HG02852 (cell line): ENCODE results near the gene ARRDC5.
"Not testable (repeated sequence)": the region's sequence is repeated elsewhere in the genome, so short reads cannot be mapped to it uniquely, and the experiment has no call there.

ENCODE experiments used
- ATAC-seq: cut with Tn5 transposase; IDR thresholded peaks from one replicate; pipeline ENCODE4 v1.9.1; 2021; ENCODE audit warnings: mild to moderate bottlenecking, moderate library complexity; ENCODE audit not compliant: unreplicated experiment

Gene ARRDC5

DNA sequence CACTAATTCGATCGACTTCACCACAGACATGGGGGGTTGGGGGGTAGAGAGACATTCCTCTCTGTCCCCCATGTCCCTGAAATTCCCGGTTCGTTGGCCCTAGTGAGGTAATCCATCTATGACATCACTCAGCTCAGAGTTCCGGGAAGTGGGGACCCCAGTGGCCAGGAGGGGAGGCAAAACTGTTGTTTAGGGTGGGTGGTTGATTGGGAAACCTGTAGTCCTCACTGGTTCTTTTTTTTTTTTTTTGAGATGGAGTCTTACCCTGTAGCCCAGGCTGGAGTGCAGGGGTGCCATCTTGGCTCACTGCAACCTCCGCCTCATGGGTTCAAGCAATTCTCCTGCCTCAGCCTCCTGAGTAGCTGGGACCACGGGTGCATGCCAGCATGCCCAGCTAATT is at the start of gene ARRDC5:
ARRDC5 (minus strand) TSS at position 101 of the 400 bp plus-strand sequence; CDS start at position 30, 71 bp downstream.
- ATAC-seq: no peak

DNA sequence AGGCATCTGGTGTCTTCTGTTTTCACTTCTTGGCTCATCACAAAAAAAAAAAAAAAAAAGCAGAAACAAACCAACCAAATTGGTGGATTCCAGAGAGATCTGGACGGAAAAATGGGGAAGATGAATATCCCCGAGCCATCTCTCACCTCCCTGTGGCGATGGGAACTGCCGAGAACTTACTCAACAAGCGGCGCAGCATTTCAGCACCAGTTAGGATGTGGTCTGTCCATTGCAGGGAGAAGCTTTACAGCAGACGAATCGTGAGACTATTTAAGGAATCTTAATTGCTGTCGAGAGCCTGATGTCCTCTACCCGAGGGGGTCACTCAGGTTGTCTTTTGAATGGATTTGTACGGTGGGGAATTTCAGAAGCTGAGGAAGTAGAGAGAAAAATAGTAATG is 49.0 kb upstream of the ARRDC5 start:
- no peak for ATAC-seq

DNA sequence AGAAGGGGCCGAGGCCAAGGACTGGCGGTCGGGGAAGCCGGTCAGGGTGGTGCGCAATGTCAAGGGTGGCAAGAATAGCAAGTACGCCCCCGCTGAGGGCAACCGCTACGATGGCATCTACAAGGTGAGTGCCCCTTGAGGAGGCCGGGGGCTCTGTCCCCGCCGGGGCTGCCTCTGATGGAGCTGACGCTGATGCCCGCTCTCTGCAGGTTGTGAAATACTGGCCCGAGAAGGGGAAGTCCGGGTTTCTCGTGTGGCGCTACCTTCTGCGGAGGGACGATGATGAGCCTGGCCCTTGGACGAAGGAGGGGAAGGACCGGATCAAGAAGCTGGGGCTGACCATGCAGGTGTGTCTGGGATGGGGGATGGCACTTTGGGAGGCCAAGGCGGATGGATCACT is 48.0 kb upstream of the ARRDC5 start:
- ATAC-seq: not testable (repeated sequence)

DNA sequence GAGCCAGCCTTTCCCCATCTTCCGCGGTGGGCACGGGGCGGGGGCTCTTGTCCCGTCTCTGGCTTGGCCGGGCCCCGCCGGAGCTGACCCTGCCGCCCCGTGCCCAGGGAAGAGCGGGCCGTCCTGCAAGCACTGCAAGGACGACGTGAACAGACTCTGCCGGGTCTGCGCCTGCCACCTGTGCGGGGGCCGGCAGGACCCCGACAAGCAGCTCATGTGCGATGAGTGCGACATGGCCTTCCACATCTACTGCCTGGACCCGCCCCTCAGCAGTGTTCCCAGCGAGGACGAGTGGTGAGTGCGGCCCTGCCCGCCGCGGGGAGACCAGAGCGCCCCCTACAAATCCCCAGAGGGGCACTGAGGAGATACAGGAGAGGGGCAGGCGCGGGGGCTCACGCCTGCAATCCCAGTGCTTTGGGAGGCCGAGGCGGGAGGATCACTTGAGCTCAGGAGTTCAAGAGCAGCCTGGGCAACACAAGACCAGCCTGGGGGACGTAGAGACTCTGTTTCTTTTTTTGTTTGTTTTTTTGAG is 39.0 kb upstream of the ARRDC5 start:
- ATAC-seq: not testable (repeated sequence)

DNA sequence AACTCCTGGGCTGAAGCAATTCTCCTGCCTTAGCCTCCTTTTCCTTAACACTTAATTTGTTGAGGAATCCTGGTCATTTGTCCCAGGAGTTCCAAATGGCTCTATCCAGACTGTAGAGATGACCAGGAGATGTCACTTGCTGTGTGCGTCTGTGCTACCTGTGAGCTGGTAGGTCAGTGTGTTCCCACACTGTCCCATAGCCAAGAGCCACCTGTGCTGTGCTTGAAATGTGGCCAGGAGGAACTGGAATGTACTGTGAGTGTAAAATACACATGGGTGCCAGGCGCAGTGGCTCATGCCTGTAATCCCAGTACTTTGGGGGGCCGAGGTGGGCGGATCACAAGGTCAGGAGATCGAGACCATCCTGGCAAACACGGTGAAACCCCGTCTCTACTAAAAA is 36.8 kb upstream of the ARRDC5 start:
- ATAC-seq: no peak

DNA sequence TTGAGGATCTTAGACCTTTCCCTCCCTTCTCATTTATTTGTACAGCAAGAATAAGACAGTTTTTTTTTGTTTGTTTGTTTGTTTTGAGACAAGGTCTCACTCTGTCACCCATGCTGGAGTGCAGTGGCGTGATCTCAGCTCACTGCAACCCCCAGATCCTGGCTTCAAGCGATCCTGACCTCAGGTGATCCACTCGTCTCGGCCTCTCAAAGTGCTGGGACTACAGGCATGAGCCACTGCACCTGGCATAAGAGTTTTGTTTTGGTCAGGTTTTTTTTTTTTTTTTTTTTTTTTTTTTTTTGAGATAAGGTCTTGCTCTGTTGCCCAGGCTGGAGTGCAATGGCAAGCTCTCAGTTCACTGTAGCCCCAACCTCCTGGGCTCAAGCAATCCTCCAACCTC is 35.8 kb upstream of the ARRDC5 start:
- not testable (repeated sequence) for ATAC-seq

DNA sequence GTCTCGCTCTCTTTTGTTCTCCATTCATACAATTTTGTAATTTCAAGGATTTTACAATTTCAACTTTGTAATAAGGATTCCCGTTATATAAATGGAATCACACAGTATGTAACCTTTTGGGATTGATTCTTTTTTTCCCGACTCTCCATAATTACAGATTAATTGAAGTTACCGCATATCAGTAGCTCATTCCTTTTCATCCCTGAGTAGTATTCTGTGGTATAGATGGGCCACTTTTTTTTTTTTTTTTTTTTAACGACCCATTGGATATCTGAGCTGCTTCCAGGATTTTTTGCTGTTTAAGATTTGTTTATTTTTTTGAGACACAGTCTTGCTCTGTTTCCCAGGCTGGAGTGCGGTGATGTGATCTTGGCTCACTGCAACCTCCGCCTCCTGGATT is 34.4 kb upstream of the ARRDC5 start:
- no peak for ATAC-seq

DNA sequence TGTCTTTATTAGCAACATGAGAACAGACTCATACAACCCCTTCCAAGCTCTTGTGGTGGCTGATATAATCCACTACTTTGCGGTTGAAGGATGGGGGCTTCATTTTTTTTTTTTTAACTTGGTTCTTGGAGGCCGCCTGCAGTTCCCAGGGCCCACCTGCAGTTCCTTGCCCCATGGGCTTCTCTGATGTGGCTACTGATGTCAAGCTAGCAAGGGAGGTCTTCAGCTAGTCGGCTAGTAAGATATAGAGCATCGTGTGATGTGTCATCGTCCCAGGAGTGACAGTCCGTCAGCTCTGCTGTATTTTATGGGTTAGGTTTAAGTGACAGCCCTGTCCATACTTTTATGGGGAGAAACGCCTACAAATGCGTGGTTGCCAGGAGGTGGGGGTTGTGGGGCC is 32.7 kb upstream of the ARRDC5 start:
- no peak for ATAC-seq

DNA sequence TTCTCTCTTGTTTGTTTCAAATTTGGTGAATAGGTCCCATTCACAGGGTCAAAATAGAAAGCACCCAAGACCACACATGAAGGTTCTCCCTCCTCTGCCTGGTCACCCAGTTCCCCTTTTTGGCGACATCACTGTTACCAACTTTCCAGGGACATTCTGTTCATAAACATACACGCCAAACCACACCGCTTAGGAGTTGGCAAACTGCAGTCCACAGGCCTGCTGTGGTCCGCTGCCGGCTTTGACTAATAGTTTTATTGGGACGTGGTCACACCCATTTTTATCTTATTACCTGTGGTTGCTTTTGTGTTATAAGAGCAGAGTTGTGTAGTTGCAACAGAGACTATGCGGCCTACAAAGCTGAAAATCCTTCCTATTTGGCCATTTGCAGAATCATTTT is 30.8 kb upstream of the ARRDC5 start:
- ATAC-seq: no peak

DNA sequence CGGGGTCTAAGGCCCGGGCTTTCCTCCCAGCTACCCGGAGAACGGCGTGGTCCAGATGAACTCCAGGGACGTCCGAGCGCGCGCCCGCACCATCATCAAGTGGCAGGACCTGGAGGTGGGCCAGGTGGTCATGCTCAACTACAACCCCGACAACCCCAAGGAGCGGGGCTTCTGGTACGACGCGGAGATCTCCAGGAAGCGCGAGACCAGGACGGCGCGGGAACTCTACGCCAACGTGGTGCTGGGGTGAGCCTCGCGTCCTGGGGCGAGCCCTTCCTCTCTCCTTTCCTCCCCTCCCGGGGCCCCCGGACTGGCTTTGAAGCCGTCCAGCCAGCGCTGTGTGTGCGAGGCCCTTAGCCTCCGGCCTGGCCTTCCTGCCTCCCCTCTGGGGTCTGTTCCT is 30.0 kb upstream of the ARRDC5 start:
- ATAC-seq: no peak

DNA sequence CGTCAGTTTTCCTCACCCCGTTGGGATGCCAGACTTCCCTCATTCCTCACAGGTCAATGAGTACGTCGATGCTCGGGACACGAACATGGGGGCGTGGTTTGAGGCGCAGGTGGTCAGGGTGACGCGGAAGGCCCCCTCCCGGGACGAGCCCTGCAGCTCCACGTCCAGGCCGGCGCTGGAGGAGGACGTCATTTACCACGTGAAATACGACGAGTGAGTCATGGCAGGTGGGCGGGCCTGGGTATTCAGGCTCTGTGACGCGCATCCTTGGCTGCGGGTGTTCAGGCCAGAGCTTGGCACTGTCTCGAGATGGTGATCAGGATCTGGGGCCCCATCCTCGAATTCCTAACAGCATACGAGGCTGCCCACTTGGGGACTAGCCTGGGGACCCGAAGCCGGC is 28.0 kb upstream of the ARRDC5 start:
- ATAC-seq: no peak

DNA sequence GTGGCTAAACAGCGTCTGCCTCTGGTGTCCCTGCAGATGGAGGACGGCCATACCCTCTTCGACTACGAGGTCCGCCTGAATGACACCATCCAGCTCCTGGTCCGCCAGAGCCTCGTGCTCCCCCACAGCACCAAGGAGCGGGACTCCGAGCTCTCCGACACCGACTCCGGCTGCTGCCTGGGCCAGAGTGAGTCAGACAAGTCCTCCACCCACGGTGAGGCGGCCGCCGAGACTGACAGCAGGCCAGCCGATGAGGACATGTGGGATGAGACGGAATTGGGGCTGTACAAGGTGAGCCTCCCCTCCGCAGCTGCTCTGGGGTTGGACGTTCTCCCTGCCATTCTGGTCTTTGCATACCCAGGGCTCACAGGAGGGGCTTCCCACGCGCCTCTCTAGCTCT is 26.5 kb upstream of the ARRDC5 start:
- no peak for ATAC-seq

DNA sequence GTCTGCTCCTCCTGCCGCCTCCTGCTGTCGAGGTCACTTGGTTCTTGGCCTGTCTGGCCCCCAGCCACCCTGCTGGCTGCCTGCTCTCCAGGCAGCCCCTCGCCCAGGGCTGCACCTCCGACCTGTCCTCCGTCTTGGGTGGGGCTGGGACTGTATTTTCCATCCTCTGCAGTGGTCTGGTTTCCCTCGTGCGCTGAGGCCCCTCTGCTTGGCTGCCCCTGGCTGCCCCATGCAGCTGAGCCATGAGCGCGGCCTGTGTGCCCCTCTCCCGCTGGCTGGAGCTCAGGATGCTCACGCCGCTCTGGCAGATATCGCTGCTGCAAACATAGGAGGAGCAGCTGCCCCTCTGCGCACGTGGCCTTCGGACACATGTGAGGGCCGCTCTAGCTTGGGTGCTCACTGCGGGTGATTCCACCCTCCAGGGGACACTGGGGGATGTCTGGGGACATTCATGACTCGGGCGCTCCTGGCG is 20.6 kb upstream of the ARRDC5 start:
- no peak for ATAC-seq

DNA sequence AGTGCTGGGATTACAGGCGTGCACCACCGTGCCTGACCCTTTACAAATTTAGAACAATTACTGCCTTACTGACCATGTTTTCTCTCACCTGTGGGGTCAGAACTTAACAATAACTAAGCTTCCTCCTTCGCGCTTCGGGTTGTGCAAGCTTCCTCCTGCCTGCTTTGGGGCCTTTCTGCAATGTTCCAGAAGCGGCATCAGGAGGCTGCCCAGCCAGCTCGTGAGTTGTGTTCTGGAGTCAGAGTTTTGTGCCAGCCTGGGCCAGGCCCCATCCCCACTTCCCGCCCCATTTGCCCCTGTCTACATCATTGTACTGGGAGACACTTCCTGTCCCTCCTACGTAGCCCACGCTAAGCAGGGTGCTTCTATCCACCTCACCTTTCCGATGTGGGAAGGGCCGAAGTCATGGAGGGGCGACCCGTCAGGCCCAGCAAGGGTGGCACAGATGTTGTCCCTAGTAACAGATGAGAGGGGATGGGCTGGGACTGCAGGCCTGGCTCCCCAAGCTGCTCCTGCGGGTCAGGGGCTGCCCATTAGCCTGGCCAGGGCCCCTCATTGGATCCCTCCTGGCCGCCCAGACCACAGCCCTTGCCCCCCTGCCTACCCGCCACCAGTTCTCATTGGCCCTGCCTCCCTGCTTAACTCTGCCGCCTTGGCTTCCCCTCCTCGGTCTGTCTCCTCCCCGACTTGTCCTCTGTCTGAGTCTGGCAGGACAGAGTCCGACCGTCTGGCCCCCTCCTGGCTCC is 20.0 kb upstream of the ARRDC5 start:
- no peak for ATAC-seq

DNA sequence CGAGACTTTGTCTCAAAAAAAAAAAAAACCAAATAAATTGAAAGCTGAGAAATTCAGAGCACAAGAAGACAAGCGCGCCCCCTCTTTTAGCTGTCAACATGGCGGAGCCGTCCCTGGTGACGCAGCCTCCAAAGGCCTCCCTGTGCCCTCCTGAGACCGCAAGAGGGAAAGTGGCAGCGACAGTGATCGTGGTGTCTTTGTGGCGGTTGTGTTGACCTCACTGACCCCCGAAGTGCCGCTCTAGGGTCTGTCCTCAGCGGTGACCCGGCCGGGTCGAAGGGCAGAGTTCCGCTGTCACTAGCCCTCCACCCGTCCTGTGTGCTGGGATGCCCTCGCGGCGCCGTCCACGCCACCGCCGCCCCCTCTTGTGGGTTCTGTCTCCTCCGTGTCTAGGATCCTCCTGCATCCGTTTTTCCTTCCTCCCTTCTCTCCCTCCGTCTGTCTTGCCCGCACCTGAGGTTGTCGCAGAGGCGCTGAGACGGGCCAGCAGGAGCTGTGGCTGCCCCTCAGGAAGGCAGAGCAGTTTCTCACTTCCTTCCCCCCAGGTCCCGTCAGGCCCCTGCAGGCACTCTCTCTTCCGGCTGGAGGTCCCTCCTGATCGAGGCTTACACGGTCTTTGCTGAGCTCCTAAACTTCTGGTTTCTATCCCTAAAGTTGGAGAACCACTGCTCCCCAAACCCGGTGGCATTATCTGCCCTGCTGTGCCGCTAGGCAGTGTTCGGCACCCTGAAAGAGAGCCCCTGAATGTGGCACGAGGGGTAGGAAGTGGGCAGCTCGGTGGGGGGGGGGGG is 13.8 kb upstream of the ARRDC5 start:
- no peak for ATAC-seq

DNA sequence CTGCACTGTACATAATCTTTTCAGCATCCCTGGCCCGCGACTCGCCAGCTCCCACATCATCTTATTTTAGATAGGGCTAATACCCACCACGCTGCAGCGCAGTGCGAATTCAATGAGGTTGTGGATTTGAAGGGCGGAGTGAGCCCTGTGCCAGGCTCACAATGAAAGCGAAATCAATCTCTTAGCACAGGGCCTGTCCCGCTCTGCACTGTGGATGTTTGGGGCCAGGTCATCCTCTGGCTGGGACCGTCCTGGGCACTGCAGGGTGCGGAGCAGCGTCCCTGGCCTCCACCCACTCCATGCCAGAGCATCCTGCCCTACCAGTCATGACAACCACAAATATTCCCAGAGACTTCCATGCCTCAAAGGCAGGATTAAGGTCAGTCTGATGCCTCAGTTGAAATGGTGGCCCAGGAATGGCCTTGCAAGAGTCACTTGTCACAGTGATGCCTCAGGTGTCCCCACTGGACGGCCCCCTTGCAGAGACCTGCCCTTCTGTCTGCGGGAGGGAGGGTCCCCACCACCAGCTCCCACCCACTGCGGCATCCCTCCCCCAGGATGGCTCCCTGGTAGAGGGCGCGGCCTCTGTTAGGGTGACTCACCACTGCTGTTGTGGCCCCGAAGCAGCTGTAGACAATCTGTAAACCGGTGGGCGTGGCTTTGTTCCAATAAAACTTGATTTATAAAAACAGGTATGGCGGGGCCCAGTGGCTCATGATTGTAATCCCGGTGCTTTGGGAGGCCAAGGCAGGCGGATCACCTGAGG is 12.2 kb upstream of the ARRDC5 start:
- ATAC-seq: no peak

DNA sequence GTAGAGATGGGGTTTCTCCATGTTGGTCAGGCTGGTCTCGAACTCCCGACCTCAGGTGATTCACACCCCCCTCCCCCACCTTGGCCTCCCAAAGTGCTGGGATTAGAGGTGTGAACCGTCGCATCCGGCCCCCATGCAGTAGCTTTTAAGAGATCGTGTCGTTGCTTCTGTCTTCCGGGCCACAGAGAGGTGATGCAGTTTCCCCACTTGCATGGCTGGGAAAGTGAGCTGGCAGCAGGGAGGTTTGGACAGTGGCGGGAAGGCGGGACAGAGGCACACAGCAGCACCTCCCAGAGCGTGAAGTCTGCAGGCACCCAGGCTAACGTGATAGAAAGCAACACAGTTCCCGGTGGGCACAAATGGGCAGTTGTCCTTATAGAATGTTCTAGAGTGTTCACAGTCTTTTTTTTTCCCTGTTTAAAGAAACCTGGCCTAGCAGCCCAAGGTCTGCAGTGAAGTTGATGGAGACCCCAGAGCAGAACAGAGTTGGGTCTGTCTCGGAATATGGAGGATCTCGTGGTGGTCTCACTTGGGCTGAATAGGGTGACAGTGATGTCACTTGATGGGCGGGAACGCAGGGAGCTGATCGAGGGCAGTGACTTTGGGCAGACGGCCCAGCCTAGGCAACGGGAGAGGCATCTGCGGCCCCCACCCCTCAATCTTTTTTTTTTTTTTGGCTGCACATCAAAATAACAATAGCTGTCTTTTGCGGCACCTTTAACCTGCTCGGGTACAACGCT is 11.5 kb upstream of the ARRDC5 start:
- no peak for ATAC-seq

DNA sequence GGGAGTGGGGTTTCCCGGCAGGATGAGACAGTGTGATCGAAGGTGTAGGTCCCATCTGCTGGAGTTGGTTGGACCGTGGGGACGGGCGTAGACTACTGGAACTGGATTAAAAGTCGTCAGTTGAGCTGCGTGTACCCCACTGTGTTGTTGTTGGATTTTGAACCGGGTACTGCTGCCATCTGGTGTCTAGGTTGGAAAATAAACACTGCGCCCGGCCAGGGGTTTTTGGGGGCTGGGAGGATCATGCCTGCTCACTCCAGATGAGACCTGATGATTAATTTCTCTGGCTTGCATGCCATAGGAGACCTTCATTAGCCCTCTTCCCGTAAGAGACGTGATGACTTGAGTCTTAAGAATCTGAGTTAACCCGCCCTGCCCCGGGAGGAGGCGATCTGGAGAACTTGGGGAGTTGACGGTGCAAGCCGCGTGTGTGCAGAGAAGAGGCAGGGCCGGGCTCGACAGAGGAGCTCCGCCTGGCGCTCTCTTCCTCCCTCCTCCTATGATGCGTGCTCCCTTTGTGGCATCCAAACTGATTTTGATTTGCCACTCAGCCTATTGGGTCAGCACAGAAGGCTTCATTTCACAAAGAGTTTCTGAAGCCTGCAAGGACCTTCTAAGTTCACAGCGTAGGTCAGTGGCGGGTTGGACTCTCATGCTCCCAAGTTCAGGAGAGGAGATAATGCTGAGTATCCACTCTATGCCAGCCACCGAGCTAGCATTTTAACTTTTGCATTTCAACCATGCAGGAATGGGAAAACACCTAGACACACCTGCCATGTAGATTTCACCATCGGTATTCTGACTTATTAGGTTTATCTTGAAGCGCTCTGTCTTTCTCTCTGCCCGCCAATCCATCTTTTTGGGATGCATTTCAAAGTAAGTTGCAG is 9.3 kb upstream of the ARRDC5 start:
- ATAC-seq: no peak

DNA sequence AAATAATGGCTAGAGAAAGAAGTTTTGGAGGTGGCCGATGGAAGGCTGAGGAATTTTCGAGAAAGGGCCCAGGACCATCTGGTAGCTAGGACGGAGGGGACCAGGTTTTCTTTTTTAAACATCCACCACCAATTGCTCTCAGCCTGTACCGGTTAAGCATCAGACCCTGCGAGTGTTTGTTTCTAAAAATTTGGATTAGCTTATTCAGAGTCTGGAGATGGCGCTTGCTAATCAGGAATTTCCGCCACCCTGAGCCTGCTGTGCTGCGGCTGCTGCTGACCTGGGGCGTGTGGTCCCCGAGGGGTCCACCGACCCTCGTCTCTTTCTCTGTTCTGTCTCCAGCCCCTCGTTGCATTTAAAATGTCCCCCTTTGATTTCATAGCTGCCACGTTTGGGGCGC is 8.6 kb upstream of the ARRDC5 start:
- ATAC-seq: no peak
